GM19468 (cell line): ENCODE measurements around the gene SEMA3E.
"Not testable (repeated sequence)": the region's sequence is repeated elsewhere in the genome, so short reads cannot be mapped to it uniquely, and the experiment has no call there.

Source experiments
- ATAC-seq: cut with Tn5 transposase; IDR thresholded peaks from one replicate; pipeline ENCODE4 v1.9.1; 2021; ENCODE audit warnings: mild to moderate bottlenecking, moderate library complexity, moderate number of reproducible peaks; ENCODE audit not compliant: unreplicated experiment; ENCODE audit errors: extremely low read depth

The SEMA3E gene

GRCh38 chr7:83459101-83459929 lies 189.6 kb downstream of the SEMA3E start:
- ATAC-seq = not testable (repeated sequence)

GRCh38 chr7:83457022-83457892 lies 191.7 kb downstream of the SEMA3E start:
- ATAC-seq = no peak

- ATAC-seq = no peak
Observed at GRCh38 chr7:83456413-83456812, 192.5 kb downstream of the SEMA3E start.

GRCh38 chr7:83455612-83456011 lies 193.3 kb downstream of the SEMA3E start:
- ATAC-seq = no peak

GRCh38 chr7:83452256-83452655 lies 196.7 kb downstream of the SEMA3E start:
- no peak for ATAC-seq

- ATAC-seq = no peak
Observed at GRCh38 chr7:83451501-83452045, 197.4 kb downstream of the SEMA3E start.

- ATAC-seq = no peak
Observed at GRCh38 chr7:83449781-83450180, 199.2 kb downstream of the SEMA3E start.

- no peak for ATAC-seq
Observed at GRCh38 chr7:83447681-83448080, 201.3 kb downstream of the SEMA3E start.

GRCh38 chr7:83446102-83446669 lies 202.8 kb downstream of the SEMA3E start:
- ATAC-seq = no peak

GRCh38 chr7:83442911-83443310 lies 206.0 kb downstream of the SEMA3E start:
- ATAC-seq = no peak

GRCh38 chr7:83439026-83439425 lies 209.9 kb downstream of the SEMA3E start:
- no peak for ATAC-seq

GRCh38 chr7:83430289-83430688 lies 218.7 kb downstream of the SEMA3E start:
- not testable (repeated sequence) for ATAC-seq

GRCh38 chr7:83429493-83429892 lies 219.4 kb downstream of the SEMA3E start:
- ATAC-seq = no peak

- ATAC-seq = no peak
Observed at GRCh38 chr7:83427884-83428283, 221.1 kb downstream of the SEMA3E start.

GRCh38 chr7:83426325-83426724 lies 222.6 kb downstream of the SEMA3E start:
- no peak for ATAC-seq

GRCh38 chr7:83419013-83419412 lies 229.9 kb downstream of the SEMA3E start:
- ATAC-seq = no peak

GRCh38 chr7:83415840-83416239 lies 233.1 kb downstream of the SEMA3E start:
- no peak for ATAC-seq

- ATAC-seq = no peak
Observed at GRCh38 chr7:83414947-83415346, 234.0 kb downstream of the SEMA3E start.

GRCh38 chr7:83413831-83414230 lies 235.1 kb downstream of the SEMA3E start:
- no peak for ATAC-seq

- ATAC-seq = no peak
Observed at GRCh38 chr7:83413424-83413823, 235.5 kb downstream of the SEMA3E start.
